Astrocyte (in vitro differentiated cells and primary cell): ENCODE results near the gene PDE11A. TPM values are rescaled to one million over a fixed set of nuclear protein-coding genes. Genes with fewer than 3 reads are reported as not detected.

ENCODE experiments used
- DNase-seq: peaks from one replicate; pipeline ENCODE4 v3.0.0-alpha.2; 2010; ENCODE audit warnings: low read depth
- FAIRE-seq: peaks from 2 replicates; lab custom pipeline; 2011; peaks lifted over from hg19 to GRCh38; lab: Jason Lieb, UNC
- H2AFZ ChIP-seq: 2 replicates; pipeline ENCODE4 v1.6.0; 2012; ENCODE audit warnings: low read depth, low read length, inconsistent platforms
- H3K27ac ChIP-seq: 2 replicates; pipeline ENCODE4 v1.5.1; 2011; ENCODE audit warnings: low read depth, low read length, inconsistent platforms
- H3K27me3 ChIP-seq: 2 replicates; pipeline ENCODE4 v1.6.0; 2011; ENCODE audit warnings: low read length, inconsistent platforms; ENCODE audit not compliant: insufficient read depth
- H3K36me3 ChIP-seq: 2 replicates; pipeline ENCODE4 v1.5.1; 2011; ENCODE audit warnings: low read length, inconsistent platforms; ENCODE audit not compliant: insufficient read depth
- H3K4me1 ChIP-seq: 2 replicates; pipeline ENCODE4 v1.5.1; 2011; ENCODE audit warnings: low read length, inconsistent platforms; ENCODE audit not compliant: insufficient read depth
- H3K4me2 ChIP-seq: 2 replicates; pipeline ENCODE4 v1.6.0; 2012; ENCODE audit warnings: low read length, inconsistent platforms
- H3K4me3 ChIP-seq: 2 replicates; pipeline ENCODE4 v1.5.1; 2011; ENCODE audit warnings: low read depth, mild to moderate bottlenecking, low read length, inconsistent platforms; ENCODE audit not compliant: insufficient read depth
- H3K79me2 ChIP-seq: 2 replicates; pipeline ENCODE4 v1.6.0; 2012; ENCODE audit warnings: mild to moderate bottlenecking, low read length, inconsistent platforms; ENCODE audit not compliant: insufficient read depth
- H3K9ac ChIP-seq: 2 replicates; pipeline ENCODE4 v1.6.0; 2012; ENCODE audit warnings: mild to moderate bottlenecking, low read length, inconsistent platforms
- H3K9me3 ChIP-seq: 2 replicates; pipeline ENCODE4 v1.5.1; 2012; ENCODE audit warnings: low read depth, mild to moderate bottlenecking, low read length, inconsistent platforms; ENCODE audit not compliant: insufficient read depth
- H4K20me1 ChIP-seq: 2 replicates; pipeline ENCODE4 v1.6.0; 2012; ENCODE audit warnings: low read length, inconsistent platforms; ENCODE audit not compliant: insufficient read depth
- H3K27ac Mint-ChIP-seq: one replicate; pipeline ENCODE4 v1.8.0; 2021; ENCODE audit warnings: mild to moderate bottlenecking, mixed read lengths; ENCODE audit not compliant: unreplicated experiment
- H3K27me3 Mint-ChIP-seq: one replicate; pipeline ENCODE4 v1.8.0; 2021; ENCODE audit warnings: low read depth, mixed read lengths; ENCODE audit not compliant: unreplicated experiment
- H3K36me3 Mint-ChIP-seq: one replicate; pipeline ENCODE4 v1.8.0; 2021; ENCODE audit warnings: low read depth, mixed read lengths; ENCODE audit not compliant: unreplicated experiment
- H3K4me1 Mint-ChIP-seq: one replicate; pipeline ENCODE4 v1.8.0; 2021; ENCODE audit warnings: low read depth, mixed read lengths; ENCODE audit not compliant: unreplicated experiment
- H3K4me3 Mint-ChIP-seq: one replicate; pipeline ENCODE4 v1.8.0; 2021; ENCODE audit warnings: mild to moderate bottlenecking, moderate library complexity, mixed read lengths; ENCODE audit not compliant: unreplicated experiment
- H3K9me3 Mint-ChIP-seq: one replicate; pipeline ENCODE4 v1.8.0; 2021; ENCODE audit warnings: mild to moderate bottlenecking, mixed read lengths; ENCODE audit not compliant: unreplicated experiment
- EZH2 ChIP-seq: IDR thresholded peaks from 2 replicates; pipeline ENCODE4 v1.6.1; 2012; ENCODE audit warnings: mild to moderate bottlenecking, low read length, inconsistent platforms; ENCODE audit not compliant: insufficient read depth
- total RNA-seq: library from RNA; stranded (reverse); gene quantifications from 2 replicates; pipeline ENCODE4 v1.2.1, GENCODE V29; 2021
- TF ChIP-seq, protein P1 (sequence below): IDR thresholded peaks from 2 replicates; pipeline ENCODE4 v1.5.1; 2011; ENCODE audit warnings: low read depth, mild to moderate bottlenecking, inconsistent platforms, low read length, moderate library complexity; ENCODE audit not compliant: insufficient read depth

PDE11A gene
- total RNA-seq, 1 donor from 2014 or later, result 0.45 TPM

DNA sequence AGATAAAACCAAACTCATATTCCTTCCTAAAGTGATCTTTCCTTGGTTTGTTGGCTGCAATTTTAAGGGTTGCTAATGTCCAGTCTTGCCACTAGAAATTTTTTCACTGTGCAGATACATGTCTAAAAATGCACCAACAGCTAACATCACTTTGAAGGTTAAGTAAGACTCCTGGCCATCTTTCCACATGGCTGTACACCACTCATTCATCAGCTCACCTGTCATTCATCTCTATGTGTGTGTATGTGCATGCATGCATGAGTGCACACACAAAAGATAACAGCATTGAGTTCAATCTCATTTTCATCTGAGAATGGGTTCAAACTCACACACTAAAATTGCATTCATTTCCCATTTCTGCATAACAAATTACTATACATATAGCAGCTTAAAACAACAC, 203.8 kb downstream of the PDE11A start:
- no peak for TF ChIP-seq EZH2
- TF ChIP-seq, protein P1, sequence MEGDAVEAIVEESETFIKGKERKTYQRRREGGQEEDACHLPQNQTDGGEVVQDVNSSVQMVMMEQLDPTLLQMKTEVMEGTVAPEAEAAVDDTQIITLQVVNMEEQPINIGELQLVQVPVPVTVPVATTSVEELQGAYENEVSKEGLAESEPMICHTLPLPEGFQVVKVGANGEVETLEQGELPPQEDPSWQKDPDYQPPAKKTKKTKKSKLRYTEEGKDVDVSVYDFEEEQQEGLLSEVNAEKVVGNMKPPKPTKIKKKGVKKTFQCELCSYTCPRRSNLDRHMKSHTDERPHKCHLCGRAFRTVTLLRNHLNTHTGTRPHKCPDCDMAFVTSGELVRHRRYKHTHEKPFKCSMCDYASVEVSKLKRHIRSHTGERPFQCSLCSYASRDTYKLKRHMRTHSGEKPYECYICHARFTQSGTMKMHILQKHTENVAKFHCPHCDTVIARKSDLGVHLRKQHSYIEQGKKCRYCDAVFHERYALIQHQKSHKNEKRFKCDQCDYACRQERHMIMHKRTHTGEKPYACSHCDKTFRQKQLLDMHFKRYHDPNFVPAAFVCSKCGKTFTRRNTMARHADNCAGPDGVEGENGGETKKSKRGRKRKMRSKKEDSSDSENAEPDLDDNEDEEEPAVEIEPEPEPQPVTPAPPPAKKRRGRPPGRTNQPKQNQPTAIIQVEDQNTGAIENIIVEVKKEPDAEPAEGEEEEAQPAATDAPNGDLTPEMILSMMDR, result no peak
- Histone ChIP-seq H2AFZ (no peak overlapping the region), H3K4me1 (no peaks in the 10 kb centered on the region), H3K4me3 (no peak overlapping the region), H3K4me2 (no peak overlapping the region), H3K27me3 (no peaks in the 10 kb centered on the region), H3K79me2 (no peaks in the 10 kb centered on the region), H3K27ac (no peak overlapping the region), H3K9ac (no peak overlapping the region), H3K36me3 (no peaks in the 10 kb centered on the region), H3K9me3 (no peaks in the 10 kb centered on the region), H4K20me1 (no peaks in the 10 kb centered on the region)
- no peak for DNase-seq
- Mint-ChIP-seq H3K4me3 (no peak overlapping the region), H3K4me1 (peaks cover 4% of the 10 kb centered on the region), H3K36me3 (no peaks in the 10 kb centered on the region), H3K27ac (no peak overlapping the region), H3K27me3 (no peaks in the 10 kb centered on the region), H3K9me3 (no peaks in the 10 kb centered on the region)
- FAIRE-seq, result no peak

DNA sequence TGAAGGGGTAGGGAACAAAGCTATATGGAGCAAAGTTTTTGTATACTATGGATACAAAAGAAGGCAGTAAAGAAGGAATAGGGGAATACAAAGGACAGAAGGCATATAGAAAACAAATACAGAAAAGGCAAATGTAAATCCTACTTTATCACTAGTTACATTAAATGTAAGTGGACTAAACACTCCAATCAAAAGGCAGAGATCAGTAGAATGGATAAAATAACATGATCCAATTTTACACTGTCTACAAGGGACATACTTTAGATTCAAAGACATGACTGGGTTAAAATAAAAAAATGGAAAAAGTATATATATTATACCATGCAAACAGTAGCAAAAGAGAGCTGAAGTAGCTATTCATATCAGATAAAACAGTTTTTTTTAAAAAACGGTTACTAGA, 215.0 kb downstream of the PDE11A start:
- no peak for DNase-seq
- H3K27ac Mint-ChIP-seq, result no peak overlapping the region
- Histone ChIP-seq H4K20me1 (no peaks in the 10 kb centered on the region), H3K9me3 (no peaks in the 10 kb centered on the region), H3K4me2 (no peak overlapping the region), H3K4me1 (no peaks in the 10 kb centered on the region), H3K9ac (no peak overlapping the region), H3K27me3 (no peaks in the 10 kb centered on the region), H3K36me3 (no peaks in the 10 kb centered on the region), H3K4me3 (no peak overlapping the region), H2AFZ (no peak overlapping the region), H3K27ac (no peak overlapping the region), H3K79me2 (no peaks in the 10 kb centered on the region)
- peaks cover 2% of the 10 kb centered on the region for H3K9me3 Mint-ChIP-seq
- H3K27me3 Mint-ChIP-seq, result no peaks in the 10 kb centered on the region
- no peaks in the 10 kb centered on the region for H3K4me1 Mint-ChIP-seq
- no peak overlapping the region for H3K4me3 Mint-ChIP-seq
- no peak for FAIRE-seq
- no peak for TF ChIP-seq EZH2
- TF ChIP-seq, protein P1, result no peak
- no peaks in the 10 kb centered on the region for H3K36me3 Mint-ChIP-seq

DNA sequence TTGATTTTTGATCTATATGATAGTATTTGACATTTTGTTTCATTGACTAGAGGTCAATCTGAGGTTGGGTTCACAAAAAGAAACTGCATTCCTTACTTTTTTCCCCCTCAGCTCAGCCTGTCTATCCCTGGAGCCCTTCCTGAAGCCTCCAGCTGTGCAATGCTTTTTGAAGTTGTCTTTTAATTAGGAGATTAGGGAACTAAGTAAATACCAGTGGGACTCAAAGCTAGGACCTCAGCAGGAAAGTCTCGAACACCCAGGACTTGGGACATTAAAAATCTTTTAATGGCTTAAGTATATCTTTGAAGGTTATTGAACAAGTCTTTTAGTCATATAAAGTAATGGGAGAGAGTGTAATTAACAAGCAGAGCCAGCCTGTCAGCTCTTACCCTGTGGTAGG, 220.2 kb downstream of the PDE11A start:
- no peaks in the 10 kb centered on the region for H3K36me3 ChIP-seq
- TF ChIP-seq, protein P1, result no peak
- no peak for TF ChIP-seq EZH2
- no peaks in the 10 kb centered on the region for H3K36me3 Mint-ChIP-seq
- H3K4me3 ChIP-seq, result no peak overlapping the region
- H4K20me1 ChIP-seq, result no peaks in the 10 kb centered on the region
- no peak overlapping the region for H3K4me2 ChIP-seq
- H3K27ac ChIP-seq, result no peak overlapping the region
- H3K4me1 Mint-ChIP-seq, result no peaks in the 10 kb centered on the region
- peaks cover 2% of the 10 kb centered on the region for H3K9me3 Mint-ChIP-seq
- H2AFZ ChIP-seq, result no peak overlapping the region
- no peaks in the 10 kb centered on the region for H3K27me3 ChIP-seq
- FAIRE-seq (no peak), DNase-seq (no peak)
- H3K9me3 ChIP-seq, result no peaks in the 10 kb centered on the region
- H3K79me2 ChIP-seq, result no peaks in the 10 kb centered on the region
- no peaks in the 10 kb centered on the region for H3K4me1 ChIP-seq
- no peak overlapping the region for H3K27ac Mint-ChIP-seq
- H3K9ac ChIP-seq, result no peak overlapping the region
- no peak overlapping the region for H3K4me3 Mint-ChIP-seq
- H3K27me3 Mint-ChIP-seq, result no peaks in the 10 kb centered on the region
